K562 (cell line): ENCODE measurements around the gene FBP1. TPM values are rescaled to one million over a fixed set of nuclear protein-coding genes. Genes with fewer than 3 reads are reported as not detected.

Source experiments
- ATAC-seq: fragments of 200-7000 bp; cut with Tn5 transposase; 3 replicates; pipeline ENCODE4 v1.9.1; 2020; ENCODE audit warnings: moderate library complexity
- BruUV-seq: library from RNA; stranded (reverse); fragments of 400-500 nt; replicated peaks from 2 replicates; lab custom pipeline; 2021; lab: Mats Ljungman, UMichigan
- CTCF ChIA-PET: fragments of 300-600 bp; formaldehyde crosslinking; extraction: SDS; loops from one replicate; lab custom pipeline; 2021; ENCODE audit warnings: low intra/inter-chr PET ratio; lab: Yijun Ruan, JAX
- POLR2A ChIA-PET: fragments of 300-600, 350-650 bp; sonication (Branson Sonifier 250); formaldehyde crosslinking; extraction: SDS; loops from one replicate; lab custom pipeline; 2021; ENCODE audit warnings: antibody characterized with exemption, inconsistent platforms; lab: Yijun Ruan, JAX
- DNase-seq, 4 experiments: peaks; one replicate each; pipeline versions ENCODE4 v3.0.0 to v3.0.0-alpha.2; 2011 to 2018; ENCODE audit warnings: low spot score in 3 of 4, mixed read lengths in 3 of 4; ENCODE audit errors: extremely low read depth in 1 of 4
- FAIRE-seq: peaks from 2 replicates; lab custom pipeline; 2011; peaks lifted over from hg19 to GRCh38; lab: Jason Lieb, UNC
- H2AFZ ChIP-seq: 2 replicates; pipeline ENCODE4 v1.6.0; 2011; ENCODE audit warnings: low read depth, low read length, control low read depth, inconsistent platforms
- H3K27ac ChIP-seq: fragments of 200-600 bp; 3 replicates; pipeline ENCODE4 v1.8.0; 2011; ENCODE audit warnings: low read depth, mild to moderate bottlenecking, control low read depth, inconsistent platforms, low read length, moderate library complexity, mixed read lengths; ENCODE audit errors: extremely low read depth
- H3K27me3 ChIP-seq, 2 experiments: fragments of 300-600 bp in 1 of 2; 2 replicates in 1 of 2; 3 replicates in 1 of 2; pipeline versions ENCODE4 v1.6.0 to v1.8.0; 2011; ENCODE audit warnings: inconsistent platforms in 2 of 2, low read length in 2 of 2, mild to moderate bottlenecking in 1 of 2, mixed read lengths in 1 of 2, moderate library complexity in 1 of 2; ENCODE audit not compliant: control insufficient read depth in 2 of 2, insufficient read depth in 2 of 2
- H3K36me3 ChIP-seq: fragments of 300-600 bp; 3 replicates; pipeline ENCODE4 v1.8.0; 2011; ENCODE audit warnings: mild to moderate bottlenecking, low read length, inconsistent platforms; ENCODE audit not compliant: control insufficient read depth, insufficient read depth
- H3K4me1 ChIP-seq, 2 experiments: fragments of 200-600 bp in 1 of 2; replicated peaks in 1 of 2; 2 replicates in 1 of 2; 3 replicates in 1 of 2; pipeline versions ENCODE4 v1.5.1 to v1.8.0; 2011; ENCODE audit warnings: inconsistent platforms in 2 of 2, low read length in 2 of 2, mild to moderate bottlenecking in 1 of 2, mixed read lengths in 1 of 2, moderate library complexity in 1 of 2; ENCODE audit not compliant: control insufficient read depth in 2 of 2, insufficient read depth in 2 of 2
- H3K4me2 ChIP-seq: 2 replicates; pipeline ENCODE4 v1.6.1; 2011; ENCODE audit warnings: low read length, control low read depth, inconsistent platforms, mixed read lengths; ENCODE audit not compliant: insufficient read depth
- H3K4me3 ChIP-seq: fragments of 200-600 bp; sonication (generic), shearing (Covaris generic); 2 replicates; pipeline ENCODE4 v1.5.1; 2016; ENCODE audit warnings: control low read depth, inconsistent platforms
- H3K79me2 ChIP-seq: fragments of 200-600 bp; 3 replicates; pipeline ENCODE4 v1.8.0; 2011; ENCODE audit warnings: low read length, inconsistent platforms; ENCODE audit not compliant: control insufficient read depth, insufficient read depth
- H3K9ac ChIP-seq, 2 experiments: 2 replicates each; pipeline versions ENCODE4 v1.6.0 to v1.6.1; 2011; ENCODE audit warnings: low read depth in 2 of 2, low read length in 2 of 2, control low read depth in 1 of 2, inconsistent platforms in 1 of 2, mild to moderate bottlenecking in 1 of 2, mixed read lengths in 1 of 2; ENCODE audit not compliant: insufficient read depth in 1 of 2
- H3K9me1 ChIP-seq: one replicate; pipeline ENCODE4 v1.6.0; 2011; ENCODE audit warnings: inconsistent platforms, mild to moderate bottlenecking, low read length, moderate library complexity; ENCODE audit not compliant: control insufficient read depth, insufficient read depth
- H3K9me3 ChIP-seq: replicated peaks from 2 replicates; pipeline ENCODE4 v1.5.1; 2011; ENCODE audit warnings: low read depth, low read length, inconsistent platforms; ENCODE audit not compliant: control insufficient read depth, insufficient read depth
- H4K20me1 ChIP-seq: replicated peaks from 2 replicates; pipeline ENCODE4 v1.6.1; 2011; ENCODE audit warnings: low read length, inconsistent platforms, mixed read lengths; ENCODE audit not compliant: control insufficient read depth, insufficient read depth
- JUN ChIP-seq, 2 experiments: sonication (generic) in 1 of 2; formaldehyde crosslinking in 1 of 2; IDR thresholded peaks; 2 replicates each; pipeline versions ENCODE4 v1.6.1 to v1.8.0; 2012 to 2022; ENCODE audit warnings: borderline replicate concordance in 2 of 2, mild to moderate bottlenecking in 2 of 2, improper control_type of control experiment in 1 of 2, low read depth in 1 of 2, low read length in 1 of 2, missing genetic modification reagents in 1 of 2
- KDM2B ChIP-seq: fragments of 250-450 bp; sonication (Bioruptor Pico); IDR thresholded peaks from 2 replicates; pipeline ENCODE4 v1.8.0; 2021; ENCODE audit warnings: mild to moderate bottlenecking, moderate library complexity
- MYNN ChIP-seq, 2 experiments: sonication (generic); formaldehyde crosslinking in 1 of 2; IDR thresholded peaks; 2 replicates each; pipeline versions ENCODE4 v1.5.0 to v1.6.1; 2016 to 2020; ENCODE audit warnings: antibody characterized with exemption in 1 of 2, missing genetic modification reagents in 1 of 2
- PRMT5 ChIP-seq: sonication (generic); formaldehyde crosslinking; IDR thresholded peaks from 2 replicates; pipeline ENCODE4 v1.5.0; 2020; ENCODE audit warnings: missing genetic modification reagents
- SP1 ChIP-seq: sonication (generic); formaldehyde crosslinking; IDR thresholded peaks from 2 replicates; pipeline ENCODE4 v1.8.1; 2022; ENCODE audit warnings: mild to moderate bottlenecking, missing genetic modification reagents
- TAL1 ChIP-seq: fragments of 450-650 bp; IDR thresholded peaks from 2 replicates; pipeline ENCODE4 v1.6.1; 2016; ENCODE audit warnings: mild to moderate bottlenecking
- TCFL5 ChIP-seq: fragments of 250-450 bp; sonication (Bioruptor Pico); conservative IDR thresholded peaks from 2 replicates; pipeline ENCODE4 v1.6.1; 2021; ENCODE audit warnings: mild to moderate bottlenecking, moderate library complexity, matching md5 sums
- XRCC4 ChIP-seq: IDR thresholded peaks from one replicate; pipeline ENCODE4 v1.6.1; 2011; ENCODE audit not compliant: insufficient read depth, insufficient read length; ENCODE audit errors: extremely low read depth
- ZNF224 ChIP-seq: sonication (generic); formaldehyde crosslinking; IDR thresholded peaks from 2 replicates; pipeline ENCODE4 v1.8.0; 2022; ENCODE audit warnings: mild to moderate bottlenecking, missing genetic modification reagents
- ZNF766 ChIP-seq: fragments of 200-800 bp; sonication (Bioruptor generic); conservative IDR thresholded peaks from 2 replicates; pipeline ENCODE4 v1.6.1; 2016; ENCODE audit warnings: missing genetic modification characterization, missing compliant biosample characterization
- whole genome bisulfite sequencing: fragments of 100-300 bp; shearing (Covaris generic); methylation state at CpG from one replicate; pipeline ENCODE4 v1.1.6; 2016; ENCODE audit warnings: low coverage, mixed read lengths; ENCODE audit not compliant: insufficient coverage; ENCODE audit errors: missing lambda C conversion rate; 5-methylcytosine and 5-hydroxymethylcytosine counted together
- in situ Hi-C: fragments of 300-500 bp; cut with MboI; formaldehyde crosslinking; loops from 4 replicates; pipeline ENCODE4 v1.15.0; 2018; ENCODE audit warnings: inconsistent platforms, mixed read lengths
- intact Hi-C: fragments of 100-400 bp; cut with micrococcal nuclease; formaldehyde crosslinking; loops from 2 replicates; pipeline ENCODE4 v1.14.2; 2022
- polyA plus RNA-seq, 8 experiments: library from polyadenylated mRNA; depleted of rRNA in 4 of 8; stranded (reverse) in 5 of 8; unstranded in 3 of 8; fragments of >200 nt; fragmentation: Nextera tagmentation in 2 of 8; fragmentation: Illumina TruSeq in 1 of 8; extraction: Ambion mirVana in 2 of 8; extraction: Trizol in 1 of 8; gene quantifications; 2 replicates each; pipeline versions ENCODE4 v1.2.1 to v1.2.3, GENCODE V29; 2011 to 2014; ENCODE audit warnings: inconsistent platforms in 1 of 8, missing spikeins in 1 of 8
- total RNA-seq, 7 experiments: library from RNA; depleted of rRNA in 6 of 7; stranded (reverse); fragments of >200 nt in 6 of 7; fragmentation: Illumina TruSeq in 2 of 7; extraction: Trizol in 2 of 7; gene quantifications; 2 replicates each; pipeline versions ENCODE4 v1.2.1 to v1.2.3, GENCODE V29; 2011 to 2021; ENCODE audit warnings: low replicate concordance in 1 of 7
- TF ChIP-seq, protein P1 (sequence below), 2 experiments: fragments of 450-650 bp in 1 of 2; sonication (generic) in 1 of 2; formaldehyde crosslinking in 1 of 2; IDR thresholded peaks in 1 of 2; conservative IDR thresholded peaks in 1 of 2; 2 replicates each; pipeline versions ENCODE4 v1.6.1 to v1.8.1; 2016 to 2023; ENCODE audit warnings: mild to moderate bottlenecking in 2 of 2, moderate library complexity in 2 of 2, inconsistent platforms in 1 of 2, missing genetic modification reagents in 1 of 2
- TF ChIP-seq, protein P2 (sequence below): IDR thresholded peaks from 2 replicates; pipeline ENCODE4 v1.6.1; 2014; ENCODE audit warnings: antibody characterized with exemption
- TF ChIP-seq, protein P3 (sequence below): fragments of 250-450 bp; sonication (Bioruptor Pico); IDR thresholded peaks from 2 replicates; pipeline ENCODE4 v1.5.0; 2021

The FBP1 gene
- total and polyA plus RNA-seq, 9 of the 15 experiments (the other 6 are each of a cell fraction or from before 2014, with no cell fraction given): 0.24 TPM; not detected in 8

DNA sequence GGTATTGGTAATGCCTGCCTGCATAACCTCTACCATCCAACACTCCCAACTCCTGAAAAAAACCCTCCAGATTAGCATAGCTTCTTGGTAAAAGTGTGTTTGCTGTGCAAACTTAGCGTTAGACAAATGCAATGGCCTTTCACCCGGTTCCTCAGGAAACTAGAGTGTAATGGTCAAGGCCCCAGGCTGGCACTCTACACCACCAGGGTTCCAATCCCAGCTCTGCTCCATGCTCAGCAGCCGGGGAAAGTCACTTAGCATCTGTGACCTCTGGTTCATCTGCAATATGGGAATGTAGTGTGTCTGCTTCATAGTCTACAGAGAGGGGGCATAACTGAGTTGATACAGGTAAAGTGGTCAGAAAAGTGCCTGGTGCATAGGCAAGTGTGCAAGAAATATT is 9.0 kb downstream of the FBP1 start:
- 3% methylated on average over 3 of the region's 3 CpGs for WGBS
- H3K9ac ChIP-seq: no peak overlapping the region
- DNase-seq (no peak), ATAC-seq (no peak), FAIRE-seq (no peak)
- H3K79me2 ChIP-seq: no peaks in the 10 kb centered on the region
- no peak overlapping the region for H3K4me2 ChIP-seq
- H2AFZ ChIP-seq: no peak overlapping the region
- BruUV-seq: no TSS peak
- peaks cover 41 to 62% of the 10 kb centered on the region in 2 experiments for H3K27me3 ChIP-seq
- no peaks in the 10 kb centered on the region for H3K36me3 ChIP-seq
- ChIA-PET POLR2A (interaction anchor here (0.6 kb wide), 1 partner anchor 1881 kb away, joined by 3 read pairs; no protein-coding TSS in a partner anchor), CTCF (no interaction called here)
- no peaks in the 10 kb centered on the region for H3K9me1 ChIP-seq
- intact Hi-C loops: no loop called here
- 0 out of 2 replicates have a peak, but pooled peaks cover 4% of the 10 kb centered on the region for H4K20me1 ChIP-seq
- TF ChIP-seq TCFL5 (no peak), SP1 (CRISPR knock-in tag) (no peak), XRCC4 (no peak), ZNF766 (no peak), KDM2B (no peak), MYNN (IDR thresholded peaks at IDR 0.05) (no peak), MYNN (CRISPR knock-in tag; IDR thresholded peaks at IDR 0.05) (no peak), TAL1 (no peak), JUN (IDR thresholded peaks at IDR 0.05; ENCODE audit: borderline replicate concordance, low read depth, low read length) (no peak), JUN (CRISPR knock-in tag; IDR thresholded peaks at IDR 0.05; ENCODE audit: borderline replicate concordance) (no peak), ZNF224 (CRISPR knock-in tag) (no peak), PRMT5 (no peak)
- TF ChIP-seq, protein P1, sequence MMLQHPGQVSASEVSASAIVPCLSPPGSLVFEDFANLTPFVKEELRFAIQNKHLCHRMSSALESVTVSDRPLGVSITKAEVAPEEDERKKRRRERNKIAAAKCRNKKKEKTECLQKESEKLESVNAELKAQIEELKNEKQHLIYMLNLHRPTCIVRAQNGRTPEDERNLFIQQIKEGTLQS (IDR thresholded peaks at IDR 0.05): no peak
- TF ChIP-seq, protein P1 (CRISPR knock-in tag; conservative IDR thresholded peaks at IDR 0.05): no peak
- TF ChIP-seq, protein P2, sequence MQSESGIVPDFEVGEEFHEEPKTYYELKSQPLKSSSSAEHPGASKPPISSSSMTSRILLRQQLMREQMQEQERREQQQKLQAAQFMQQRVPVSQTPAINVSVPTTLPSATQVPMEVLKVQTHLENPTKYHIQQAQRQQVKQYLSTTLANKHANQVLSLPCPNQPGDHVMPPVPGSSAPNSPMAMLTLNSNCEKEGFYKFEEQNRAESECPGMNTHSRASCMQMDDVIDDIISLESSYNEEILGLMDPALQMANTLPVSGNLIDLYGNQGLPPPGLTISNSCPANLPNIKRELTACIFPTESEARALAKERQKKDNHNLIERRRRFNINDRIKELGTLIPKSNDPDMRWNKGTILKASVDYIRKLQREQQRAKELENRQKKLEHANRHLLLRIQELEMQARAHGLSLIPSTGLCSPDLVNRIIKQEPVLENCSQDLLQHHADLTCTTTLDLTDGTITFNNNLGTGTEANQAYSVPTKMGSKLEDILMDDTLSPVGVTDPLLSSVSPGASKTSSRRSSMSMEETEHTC: no peak
- TF ChIP-seq, protein P3, sequence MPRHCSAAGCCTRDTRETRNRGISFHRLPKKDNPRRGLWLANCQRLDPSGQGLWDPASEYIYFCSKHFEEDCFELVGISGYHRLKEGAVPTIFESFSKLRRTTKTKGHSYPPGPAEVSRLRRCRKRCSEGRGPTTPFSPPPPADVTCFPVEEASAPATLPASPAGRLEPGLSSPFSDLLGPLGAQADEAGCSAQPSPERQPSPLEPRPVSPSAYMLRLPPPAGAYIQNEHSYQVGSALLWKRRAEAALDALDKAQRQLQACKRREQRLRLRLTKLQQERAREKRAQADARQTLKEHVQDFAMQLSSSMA (CRISPR knock-in tag): no peak
- in situ Hi-C loops: no loop called here
- H3K9me3 ChIP-seq: no peaks in the 10 kb centered on the region
- no peak overlapping the region for H3K27ac ChIP-seq
- H3K4me3 ChIP-seq: no peak overlapping the region
- H3K4me1 ChIP-seq: peaks cover 0 to 6% of the 10 kb centered on the region in 2 experiments; a peak in 2 of 5 replicates
